ENCODE measurements around the gene SLC45A2. TPM values are rescaled to one million over a fixed set of nuclear protein-coding genes. Genes with fewer than 3 reads are reported as not detected.
A peak's percentile ranks its signal among the peaks of the same experiment; 100 is the strongest.

SLC45A2 gene
- total RNA-seq, 1 experiment from 2014 or later: not detected

- no peak for TF ChIP-seq CTCF (conservative IDR thresholded peaks at IDR 0.05)
- H3K23ac ChIP-seq (ENCODE audit: insufficient read length, low read depth, low read length): no peak overlapping the region
- no peak overlapping the region for H3K18ac ChIP-seq (ENCODE audit: insufficient read length, low read depth, low read length)
- no peak overlapping the region for H2BK20ac ChIP-seq (ENCODE audit: low read depth, low read length, poor library complexity, severe bottlenecking)
- H3K4ac ChIP-seq (ENCODE audit: low read depth, low read length): no peak overlapping the region
- H3K56ac ChIP-seq (ENCODE audit: insufficient read length, low read depth, low read length): no peak overlapping the region
- Mint-ChIP-seq H3K4me1 (peaks cover 13 to 14% of the 10 kb centered on the region in 2 experiments; a peak in 3 of 4 replicates), H3K36me3 (ENCODE audit: insufficient read depth in 1 of 3, low read depth in 3 of 3) (no peaks in the 10 kb centered on the region), H3K9me3 (no peaks in the 10 kb centered on the region), H3K4me3 (no peak overlapping the region), H3K27me3 (ENCODE audit: low read depth) (peaks cover 2% of the 10 kb centered on the region), H3K27ac (no peak overlapping the region)
- no peak overlapping the region for H3T11ph ChIP-seq (ENCODE audit: low read length)
- no peaks in the 10 kb centered on the region for H4K20me1 ChIP-seq (ENCODE audit: control insufficient read depth, insufficient read depth, insufficient read length)
- H2BK12ac ChIP-seq (ENCODE audit: insufficient read length, low read depth, low read length): no peak overlapping the region
- no peak overlapping the region for H2BK15ac ChIP-seq (ENCODE audit: low read depth, low read length)
- H2AFZ ChIP-seq (ENCODE audit: low read length): no peak overlapping the region
- H3K79me1 ChIP-seq (ENCODE audit: insufficient read depth, low read depth, low read length, poor library complexity, severe bottlenecking): no peaks in the 10 kb centered on the region
- H3K4me2 ChIP-seq (ENCODE audit: insufficient read depth, insufficient read length, low read length): no peak overlapping the region
- H3K23me2 ChIP-seq (ENCODE audit: insufficient read length, low read depth, low read length, poor library complexity, severe bottlenecking): no peaks in the 10 kb centered on the region
- H4K8ac ChIP-seq (replicated peaks; ENCODE audit: insufficient read length, low read depth, low read length): no peak overlapping the region
- H3K4me1 ChIP-seq (ENCODE audit: insufficient read depth, low read length): 0 out of 2 replicates have a peak, but pooled peaks cover 2% of the 10 kb centered on the region
- no peak overlapping the region for H3K9ac ChIP-seq (ENCODE audit: extremely low read depth, insufficient read length, low read length)
- peak; percentile 62 for DNase-seq
- H2BK120ac ChIP-seq (ENCODE audit: low read depth, low read length, poor library complexity, severe bottlenecking): no peak overlapping the region
- no CpG with 5 or more reads among the region's 12 CpGs for WGBS (ENCODE audit: extremely low coverage, insufficient read length, low lambda C conversion rate)
- no peaks in the 10 kb centered on the region for H3K9me3 ChIP-seq (ENCODE audit: control insufficient read depth, low read depth, low read length)
- no peak overlapping the region for H4K5ac ChIP-seq (ENCODE audit: insufficient read length, low read depth, low read length)
- no peaks in the 10 kb centered on the region for H3K27me3 ChIP-seq (ENCODE audit: insufficient read depth, low read length)
- no peak overlapping the region for H3K27ac ChIP-seq (ENCODE audit: insufficient read length, low read depth, low read length)
- H3K14ac ChIP-seq (ENCODE audit: insufficient read depth, low read length): no peak overlapping the region
- no peak overlapping the region for H4K91ac ChIP-seq (ENCODE audit: insufficient read length, low read depth, low read length)
- H2BK5ac ChIP-seq (ENCODE audit: insufficient read length, low read length): no peak overlapping the region
- no peak overlapping the region for H2AK5ac ChIP-seq (ENCODE audit: insufficient read length, low read length)
- H3K79me2 ChIP-seq (ENCODE audit: insufficient read depth, low read length): no peaks in the 10 kb centered on the region
Measured at GRCh38 chr5:33944543-33945132, 39.9 kb downstream of the SLC45A2 start.
